ENCODE data around the gene LHX8. TPM values are rescaled to one million over a fixed set of nuclear protein-coding genes. Genes with fewer than 3 reads are reported as not detected.
"Not testable (repeated sequence)": the region's sequence is repeated elsewhere in the genome, so short reads cannot be mapped to it uniquely, and the experiment has no call there.

LHX8 gene
- total and polyA plus RNA-seq, 12 donors, result not detected

DNA sequence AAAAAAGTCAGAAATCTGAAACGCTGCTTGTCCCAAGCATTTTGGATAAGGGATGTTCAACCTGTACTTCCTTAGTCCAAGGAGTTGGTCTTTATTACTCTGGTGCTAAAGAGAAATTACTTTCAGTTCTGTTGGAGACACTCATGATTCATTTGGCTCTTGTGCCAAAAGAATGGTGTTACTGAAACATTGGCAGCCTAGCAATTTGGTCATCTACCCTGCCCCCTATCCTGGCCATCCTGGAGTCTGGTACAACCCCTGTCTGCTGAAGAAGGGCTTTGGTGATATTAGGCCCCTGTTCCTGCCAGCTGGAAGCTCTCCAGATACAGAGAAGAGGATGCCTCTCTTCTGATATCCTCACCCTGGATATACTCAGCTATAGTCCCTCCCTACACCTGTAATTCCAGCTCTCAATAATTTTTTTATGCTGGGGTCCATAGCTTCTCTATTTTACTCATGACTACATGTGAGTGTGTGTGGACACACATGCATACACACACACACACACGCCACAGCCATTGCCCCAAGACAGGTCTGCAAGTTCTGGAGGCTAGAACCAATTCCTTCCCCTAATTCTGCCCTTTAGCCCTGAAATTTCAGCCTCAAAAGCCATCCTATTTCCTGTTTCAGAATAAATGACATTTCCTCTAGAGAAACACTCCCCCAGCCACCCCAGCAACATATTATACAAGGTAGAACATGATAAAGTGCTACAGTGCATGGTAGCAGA, 40.0 kb downstream of the LHX8 start:
- H3K36me3 ChIP-seq (replicated peaks in 1 of 2), result no peaks in the 10 kb centered on the region
- no peak for DNase-seq
- H3K9me3 ChIP-seq (replicated peaks in 1 of 3), result no peaks in the 10 kb centered on the region
- TF ChIP-seq, protein P1, sequence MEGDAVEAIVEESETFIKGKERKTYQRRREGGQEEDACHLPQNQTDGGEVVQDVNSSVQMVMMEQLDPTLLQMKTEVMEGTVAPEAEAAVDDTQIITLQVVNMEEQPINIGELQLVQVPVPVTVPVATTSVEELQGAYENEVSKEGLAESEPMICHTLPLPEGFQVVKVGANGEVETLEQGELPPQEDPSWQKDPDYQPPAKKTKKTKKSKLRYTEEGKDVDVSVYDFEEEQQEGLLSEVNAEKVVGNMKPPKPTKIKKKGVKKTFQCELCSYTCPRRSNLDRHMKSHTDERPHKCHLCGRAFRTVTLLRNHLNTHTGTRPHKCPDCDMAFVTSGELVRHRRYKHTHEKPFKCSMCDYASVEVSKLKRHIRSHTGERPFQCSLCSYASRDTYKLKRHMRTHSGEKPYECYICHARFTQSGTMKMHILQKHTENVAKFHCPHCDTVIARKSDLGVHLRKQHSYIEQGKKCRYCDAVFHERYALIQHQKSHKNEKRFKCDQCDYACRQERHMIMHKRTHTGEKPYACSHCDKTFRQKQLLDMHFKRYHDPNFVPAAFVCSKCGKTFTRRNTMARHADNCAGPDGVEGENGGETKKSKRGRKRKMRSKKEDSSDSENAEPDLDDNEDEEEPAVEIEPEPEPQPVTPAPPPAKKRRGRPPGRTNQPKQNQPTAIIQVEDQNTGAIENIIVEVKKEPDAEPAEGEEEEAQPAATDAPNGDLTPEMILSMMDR (IDR thresholded peaks at IDR 0.05), result no peak
- TF ChIP-seq POLR2A (IDR thresholded peaks at IDR 0.05), result no peak
- no peak overlapping the region for H3K27ac ChIP-seq
- H3K4me3 ChIP-seq, result no peak overlapping the region
- no peaks in the 10 kb centered on the region for H3K27me3 ChIP-seq
- 64 to 71% (median 66%) methylated on average over 2 of the region's 2 CpGs for WGBS, 4 donors
- intact Hi-C loops (cut with DNase I), result no loop called here
- H3K4me1 ChIP-seq (replicated peaks in 1 of 2), result no peaks in the 10 kb centered on the region

DNA sequence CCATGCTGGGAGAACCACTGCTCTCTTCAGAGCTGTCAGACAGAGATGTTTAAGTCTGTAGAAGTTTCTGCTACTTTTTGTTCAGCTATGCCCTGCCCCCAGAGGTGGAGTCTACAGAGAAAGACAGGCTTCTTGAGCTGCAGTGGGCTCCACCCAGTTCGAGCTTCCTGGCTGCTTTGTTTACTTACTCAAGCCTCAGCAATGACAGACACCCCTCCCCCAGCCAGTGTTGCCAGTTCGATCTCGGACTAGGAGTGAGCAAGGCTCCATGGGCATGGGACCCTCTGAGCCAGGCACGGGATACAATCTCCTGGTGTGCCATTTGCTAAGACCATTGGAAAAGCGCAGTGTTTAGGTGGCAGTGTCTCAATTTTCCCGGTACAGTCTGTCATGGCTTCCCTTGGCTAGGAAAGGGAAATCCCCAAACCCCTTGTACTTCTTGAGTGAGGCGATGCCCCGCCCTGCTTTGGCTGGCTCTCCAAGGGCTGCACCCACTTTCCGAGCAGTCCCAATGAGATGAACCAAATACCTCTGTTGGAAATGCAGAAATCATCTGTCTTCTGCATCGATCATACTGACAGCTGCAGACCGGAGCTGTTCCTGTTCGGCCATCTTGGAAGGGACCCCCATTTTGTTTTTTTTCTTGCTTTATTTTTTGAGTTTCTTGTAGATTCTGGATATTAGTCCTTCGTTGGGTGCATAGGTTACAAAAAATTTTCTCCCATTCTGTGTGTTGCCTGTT, 47.2 kb downstream of the LHX8 start:
- H3K36me3 ChIP-seq (replicated peaks in 1 of 2); intact Hi-C loops (cut with DNase I); H3K27ac ChIP-seq; DNase-seq; H3K4me1 ChIP-seq (replicated peaks in 1 of 2); H3K4me3 ChIP-seq; H3K27me3 ChIP-seq; H3K9me3 ChIP-seq (replicated peaks in 1 of 3): not testable (repeated sequence)
- 79 to 84% (median 82%) methylated on average over 12 to 13 of the region's 13 CpGs for WGBS, 4 donors

DNA sequence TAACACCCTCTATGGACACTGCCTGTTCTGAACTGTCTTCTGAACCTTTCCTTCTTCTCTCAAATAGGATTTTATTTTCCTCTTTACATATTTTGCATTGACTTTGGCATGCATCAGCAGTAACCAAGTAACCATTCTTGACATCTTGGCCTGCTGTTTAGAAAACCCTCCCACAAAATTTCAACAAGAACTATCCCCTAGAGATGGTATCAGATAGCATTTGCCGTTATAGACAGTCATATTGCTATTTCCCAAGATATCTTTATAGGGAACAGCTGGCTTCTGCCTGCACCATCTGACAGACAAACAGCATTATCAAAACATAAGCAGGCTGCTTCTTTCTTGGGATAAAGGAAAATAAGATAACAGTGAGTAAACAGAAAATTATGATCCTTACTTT, 54.7 kb downstream of the LHX8 start:
- H3K4me3 ChIP-seq, result no peak overlapping the region
- no peaks in the 10 kb centered on the region for H3K9me3 ChIP-seq (replicated peaks in 1 of 3)
- no peak overlapping the region for H3K27ac ChIP-seq
- 35 to 68% (median 55%) methylated on average over 1 of the region's 1 CpG for WGBS, 4 donors
- no peaks in the 10 kb centered on the region for H3K4me1 ChIP-seq (replicated peaks in 1 of 2)
- DNase-seq, result no peak
- H3K36me3 ChIP-seq (replicated peaks in 1 of 2), result no peaks in the 10 kb centered on the region
- intact Hi-C loops (cut with DNase I), result no loop called here
- H3K27me3 ChIP-seq, result no peaks in the 10 kb centered on the region
- TF ChIP-seq POLR2A (IDR thresholded peaks at IDR 0.05), result no peak
- TF ChIP-seq, protein P1 (IDR thresholded peaks at IDR 0.05), result no peak

DNA sequence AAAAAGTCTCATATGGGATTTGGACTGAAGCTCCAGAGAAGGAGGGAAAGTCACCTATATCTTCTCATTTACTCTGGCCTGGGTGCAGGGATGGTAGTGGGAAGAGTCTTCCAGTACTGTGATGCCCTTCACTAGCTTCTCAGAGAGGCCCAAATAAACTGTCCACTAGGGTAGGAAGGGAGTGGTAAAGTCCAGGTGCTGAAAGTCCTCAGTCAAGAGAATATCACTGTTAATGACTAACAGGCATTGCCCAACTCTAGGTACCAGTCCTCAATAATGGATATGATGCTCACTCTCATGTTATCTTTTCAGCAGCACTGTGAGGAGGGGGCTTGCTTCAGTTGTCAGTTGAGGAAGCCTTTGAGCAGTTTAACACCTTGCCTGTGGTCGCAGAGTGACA, 64.0 kb downstream of the LHX8 start:
- H3K27me3 ChIP-seq, result no peaks in the 10 kb centered on the region
- no peak for DNase-seq
- H3K36me3 ChIP-seq (replicated peaks in 1 of 2), result no peaks in the 10 kb centered on the region
- no peaks in the 10 kb centered on the region for H3K9me3 ChIP-seq (replicated peaks in 1 of 3)
- no peak overlapping the region for H3K27ac ChIP-seq
- intact Hi-C loops (cut with DNase I), result loop anchor here in 1 of 2 donors (10.0 kb wide), 1 partner anchor 423 kb away; no protein-coding TSS in a partner anchor
- WGBS, 4 donors, result 45 to 88% (median 59%) methylated on average over 1 of the region's 1 CpG
- no peaks in the 10 kb centered on the region for H3K4me1 ChIP-seq (replicated peaks in 1 of 2)
- TF ChIP-seq, protein P1 (IDR thresholded peaks at IDR 0.05), result no peak
- TF ChIP-seq POLR2A (IDR thresholded peaks at IDR 0.05), result no peak
- no peak overlapping the region for H3K4me3 ChIP-seq

All from adrenal gland (tissue), 12 donors.